Measurements from ENCODE around the gene GPR137.

GRCh38 chr11:64294774-64295173, 9.1 kb downstream of the GPR137 start:
- TF ChIP-seq CTCF (IDR thresholded peaks at IDR 0.05; ENCODE audit: low read depth, low read length, poor library complexity, severe bottlenecking) (no peak), EZH2phosphoT487 (IDR thresholded peaks at IDR 0.05; ENCODE audit: borderline replicate concordance, low read length) (no peak)
